ENCODE measurements around the gene NNT. TPM values are rescaled to one million over a fixed set of nuclear protein-coding genes. Genes with fewer than 3 reads are reported as not detected.

The NNT gene
- total and polyA plus RNA-seq, 2 of the 8 experiments (the other 6 are each of a cell fraction or from before 2014, with no cell fraction given) = 11.0 to 22.2 TPM

DNA sequence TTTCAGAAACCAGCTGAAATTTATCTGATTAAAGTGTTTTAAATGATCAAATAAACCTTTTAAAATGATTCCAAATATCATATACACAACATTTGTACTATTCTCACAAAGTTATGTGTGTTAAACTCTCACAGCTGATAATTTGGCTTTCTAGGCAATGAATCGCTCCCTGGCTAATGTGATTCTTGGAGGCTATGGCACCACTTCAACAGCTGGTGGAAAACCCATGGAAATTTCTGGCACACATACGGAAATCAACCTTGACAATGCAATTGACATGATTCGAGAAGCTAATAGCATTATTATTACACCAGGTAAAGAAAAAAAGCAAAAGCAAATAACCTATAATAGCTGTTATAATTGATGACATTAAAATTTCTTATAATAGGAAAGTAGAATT lies 72.4 kb downstream of the NNT start:
- no peaks in the 10 kb centered on the region for H3K4me1 ChIP-seq (replicated peaks in 1 of 4; ENCODE audit: control insufficient read depth in 3 of 4, insufficient read depth in 4 of 4, low read length in 3 of 4)
- H4K5ac ChIP-seq (ENCODE audit: insufficient read length, low read depth, low read length) = no peak overlapping the region
- no peak overlapping the region for H2BK120ac ChIP-seq (replicated peaks; ENCODE audit: low read depth, low read length)
- H4K8ac ChIP-seq (ENCODE audit: extremely low read depth, insufficient read depth, low read length) = no peak overlapping the region
- H3K4me3 ChIP-seq (ENCODE audit: extremely low read depth in 1 of 4, insufficient read depth in 2 of 4, low read depth in 3 of 4, low read length in 4 of 4) = no peak overlapping the region
- H2BK20ac ChIP-seq (ENCODE audit: low read length) = no peak overlapping the region
- H3K9me3 ChIP-seq (ENCODE audit: insufficient read depth in 2 of 2, low read depth in 1 of 2, low read length in 1 of 2) = no peaks in the 10 kb centered on the region; a peak in 1 of 4 replicates
- H3K14ac ChIP-seq (ENCODE audit: insufficient read length) = no peak overlapping the region
- no peaks in the 10 kb centered on the region for H3K36me3 ChIP-seq (ENCODE audit: control insufficient read depth in 2 of 4, insufficient read depth in 4 of 4, low read length in 3 of 4)
- no peak overlapping the region for H3K27ac ChIP-seq (ENCODE audit: low read depth, low read length)
- H3K27me3 ChIP-seq (replicated peaks in 1 of 4; ENCODE audit: control insufficient read depth in 3 of 4, extremely low read depth in 1 of 4, insufficient read depth in 3 of 4, low read length in 3 of 4) = no peaks in the 10 kb centered on the region
- no peak overlapping the region for H2BK12ac ChIP-seq (ENCODE audit: low read depth, low read length)
- no peak overlapping the region for H3K23ac ChIP-seq (ENCODE audit: insufficient read length)
- no peak overlapping the region for H3K56ac ChIP-seq (replicated peaks; ENCODE audit: insufficient read length, low read depth, low read length)
- H3K9ac ChIP-seq (replicated peaks in 1 of 4; ENCODE audit: extremely low read depth in 1 of 4, low read depth in 3 of 4, low read length in 3 of 4) = no peak overlapping the region
- no peaks in the 10 kb centered on the region for H3K79me1 ChIP-seq (ENCODE audit: low read depth, low read length)
- H4K20me1 ChIP-seq (replicated peaks in 1 of 2; ENCODE audit: control insufficient read depth in 1 of 2, insufficient read depth in 2 of 2, low read length in 2 of 2) = peaks cover 0 to 1% of the 10 kb centered on the region in 2 experiments
- no peak for DNase-seq (ENCODE audit: low read depth in 1 of 2, low spot score in 2 of 2)
- FAIRE-seq = no peak
- ChIA-PET POLR2A (ENCODE audit: partially characterized antibody) (no interaction called here), CTCF (ENCODE audit: partially characterized antibody) (interaction anchor here (1.1 kb wide), 1 partner anchor 51 kb away, joined by 3 read pairs; no protein-coding TSS in a partner anchor)
- H2BK15ac ChIP-seq (ENCODE audit: low read length) = no peak overlapping the region
- no peak overlapping the region for H4K91ac ChIP-seq (replicated peaks; ENCODE audit: insufficient read length, low read length)
- no peaks in the 10 kb centered on the region for H3K79me2 ChIP-seq (ENCODE audit: control insufficient read depth in 1 of 2, insufficient read depth in 2 of 2, low read length in 2 of 2)
- H2AK5ac ChIP-seq (ENCODE audit: low read depth, low read length) = no peak overlapping the region
- no peak overlapping the region for H3K18ac ChIP-seq (ENCODE audit: extremely low read depth, low read length)
- H3K23me2 ChIP-seq (ENCODE audit: low read depth, low read length) = no peaks in the 10 kb centered on the region
- 85% methylated on average over 3 of the region's 3 CpGs; no CpG with 5 or more reads in 1 of the 2 experiments for WGBS, 2 experiments (ENCODE audit: extremely low coverage in 1 of 2, insufficient coverage in 1 of 2, insufficient read length in 1 of 2, insufficient replicate concordance in 2 of 2, low coverage in 1 of 2, low lambda C conversion rate in 2 of 2, missing lambda C conversion rate in 1 of 2)
- no peak overlapping the region for H2BK5ac ChIP-seq (ENCODE audit: low read depth, low read length)
- H2AFZ ChIP-seq (ENCODE audit: low read length) = no peak overlapping the region
- no peak overlapping the region for H3K4ac ChIP-seq (replicated peaks; ENCODE audit: insufficient read length, low read depth, low read length)
- H3K4me2 ChIP-seq (ENCODE audit: insufficient read depth in 1 of 2, low read depth in 2 of 2, low read length in 2 of 2) = no peak overlapping the region
- TF ChIP-seq JUND (IDR thresholded peaks at IDR 0.05; ENCODE audit: low read length) (no peak), CBX8 (IDR thresholded peaks at IDR 0.05; ENCODE audit: borderline replicate concordance, low read depth, low read length) (no peak), FOSL1 (IDR thresholded peaks at IDR 0.05; ENCODE audit: insufficient read depth, low read depth, low read length) (no peak), ASH2L (IDR thresholded peaks at IDR 0.05; ENCODE audit: low read length) (no peak), JUN (IDR thresholded peaks at IDR 0.05; ENCODE audit: low read depth, low read length) (no peak), BRCA1 (IDR thresholded peaks at IDR 0.05; ENCODE audit: low read depth, low read length) (no peak), TCF12 (IDR thresholded peaks at IDR 0.05; ENCODE audit: low read depth, low read length) (no peak), HDAC2 (IDR thresholded peaks at IDR 0.05; ENCODE audit: borderline replicate concordance in 1 of 2, low read depth in 2 of 2, low read length in 2 of 2) (no peak)
- TF ChIP-seq, protein P1, sequence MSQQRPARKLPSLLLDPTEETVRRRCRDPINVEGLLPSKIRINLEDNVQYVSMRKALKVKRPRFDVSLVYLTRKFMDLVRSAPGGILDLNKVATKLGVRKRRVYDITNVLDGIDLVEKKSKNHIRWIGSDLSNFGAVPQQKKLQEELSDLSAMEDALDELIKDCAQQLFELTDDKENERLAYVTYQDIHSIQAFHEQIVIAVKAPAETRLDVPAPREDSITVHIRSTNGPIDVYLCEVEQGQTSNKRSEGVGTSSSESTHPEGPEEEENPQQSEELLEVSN (IDR thresholded peaks at IDR 0.05) = no peak
